Stimulated activated CD8-positive, alpha-beta memory T cell treated with anti-CD3 and anti-CD28 coated beads, Interleukin-15, amount 100 ng/mL, for 24 hours (primary cell): ENCODE measurements around the gene LIPF.
"Not testable (repeated sequence)": the region's sequence is repeated elsewhere in the genome, so short reads cannot be mapped to it uniquely, and the experiment has no call there.

ENCODE experiments used
- DNase-seq: peaks from one replicate; pipeline ENCODE4 v3.0.0-alpha.2; 2020; ENCODE audit warnings: low read depth

Gene LIPF

DNA sequence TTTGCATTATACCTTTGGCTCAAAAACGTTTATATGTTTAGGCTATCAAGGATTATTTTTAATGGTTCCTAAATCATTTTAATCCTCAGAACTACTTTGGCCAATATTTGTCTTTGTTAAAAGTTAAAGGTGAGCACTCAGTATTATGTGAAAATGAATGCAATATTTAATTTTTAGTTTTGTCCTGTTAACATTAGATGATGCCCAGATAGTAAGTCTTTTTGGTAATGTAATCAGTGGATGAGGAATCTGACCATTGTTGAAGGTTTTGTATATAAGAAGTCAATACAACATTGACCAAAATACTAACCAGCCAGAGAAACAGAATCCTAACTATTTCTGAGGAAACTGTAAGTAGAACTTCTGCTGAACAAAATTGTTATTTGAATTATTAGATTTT lies at the start of gene LIPF:
LIPF (plus strand) TSS at position 301 of the 400 bp plus-strand sequence. CDS start 2,856 bp downstream, outside the sequence.
- DNase-seq, result no peak

- DNase-seq, result no peak
Measured at GRCh38 chr10:88616250-88616977, 47.8 kb upstream of the LIPF start.

GRCh38 chr10:88617772-88618300 lies 46.4 kb upstream of the LIPF start:
- DNase-seq, result no peak

DNA sequence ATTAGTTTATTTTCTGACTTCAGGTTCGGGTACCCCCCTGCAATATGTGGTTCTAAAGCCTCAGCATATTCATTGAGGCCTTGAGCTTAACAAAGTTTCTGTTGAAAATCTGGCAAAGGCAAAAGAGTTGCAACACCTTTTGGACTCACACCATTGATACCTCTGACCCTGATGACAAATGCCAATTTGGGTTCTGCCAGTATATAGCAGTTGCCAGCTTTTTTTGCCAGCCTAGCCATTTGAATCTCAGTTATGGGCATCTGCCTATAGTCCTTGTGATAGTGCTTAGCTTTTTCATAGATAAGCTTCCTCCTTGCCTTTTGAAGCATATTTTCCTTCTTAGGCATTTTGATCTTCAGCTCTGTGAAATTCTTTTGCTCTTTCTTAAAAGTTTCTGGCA lies 45.7 kb upstream of the LIPF start:
- DNase-seq, result no peak

DNA sequence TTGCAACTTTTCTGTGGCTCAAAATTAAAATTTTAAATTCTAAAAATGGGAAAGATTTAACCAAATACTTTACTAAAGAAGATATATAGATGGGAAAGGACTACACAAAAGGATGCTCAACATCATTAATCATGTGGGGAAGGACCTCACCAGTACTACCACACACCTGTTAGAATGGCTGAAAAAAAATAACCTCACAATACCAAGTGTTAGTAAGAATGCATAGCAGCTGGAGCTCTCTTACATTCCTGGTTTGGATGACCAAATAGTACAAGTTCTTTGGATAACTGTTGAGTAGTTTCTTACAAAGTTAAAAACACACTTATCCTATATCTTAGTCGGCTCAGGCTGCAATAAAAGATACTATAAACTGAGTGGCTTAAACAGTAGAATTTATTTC lies 43.8 kb upstream of the LIPF start:
- no peak for DNase-seq

GRCh38 chr10:88623835-88624234 lies 40.4 kb upstream of the LIPF start:
- no peak for DNase-seq

DNA sequence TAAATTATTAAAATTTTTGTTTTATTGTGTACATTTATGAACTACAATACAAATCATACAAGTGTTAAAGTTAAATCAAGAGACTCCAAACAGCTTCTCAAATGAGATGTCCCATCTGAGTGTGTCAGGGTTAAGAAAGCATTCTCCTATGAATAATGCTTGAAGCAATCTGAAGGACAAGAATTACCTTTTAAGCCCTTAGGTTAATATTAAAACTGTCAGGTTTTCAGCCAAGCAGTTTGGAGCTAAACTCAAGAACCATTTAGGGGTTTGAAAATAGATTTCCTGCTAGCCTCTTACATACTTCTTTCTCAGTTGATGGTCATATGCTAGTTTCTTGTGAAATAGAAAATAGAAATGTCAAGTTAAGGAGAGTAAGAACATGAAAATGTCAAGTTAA lies 39.4 kb upstream of the LIPF start:
- DNase-seq, result no peak

DNA sequence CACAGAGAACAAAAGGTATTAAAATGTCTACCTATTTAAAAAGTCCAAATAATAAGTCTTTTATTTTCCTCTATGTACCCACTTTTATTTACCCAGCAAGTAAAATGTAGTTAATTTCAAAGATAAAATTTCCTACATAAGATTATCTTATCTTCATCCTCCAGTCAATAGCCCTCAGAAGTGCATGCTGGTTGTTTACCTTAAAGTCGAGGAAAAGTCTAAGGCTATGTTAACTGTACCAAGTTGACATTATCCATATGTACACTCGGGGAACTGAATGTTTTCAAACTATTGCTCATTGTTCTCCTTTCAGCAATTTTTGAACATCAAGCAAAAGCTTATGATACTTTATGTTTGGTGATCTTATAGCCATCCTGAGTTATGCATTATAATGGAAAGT lies 24.1 kb upstream of the LIPF start:
- DNase-seq, result no peak

GRCh38 chr10:88642209-88642608 lies 22.0 kb upstream of the LIPF start:
- DNase-seq, result no peak

GRCh38 chr10:88642963-88643362 lies 21.3 kb upstream of the LIPF start:
- no peak for DNase-seq

DNA sequence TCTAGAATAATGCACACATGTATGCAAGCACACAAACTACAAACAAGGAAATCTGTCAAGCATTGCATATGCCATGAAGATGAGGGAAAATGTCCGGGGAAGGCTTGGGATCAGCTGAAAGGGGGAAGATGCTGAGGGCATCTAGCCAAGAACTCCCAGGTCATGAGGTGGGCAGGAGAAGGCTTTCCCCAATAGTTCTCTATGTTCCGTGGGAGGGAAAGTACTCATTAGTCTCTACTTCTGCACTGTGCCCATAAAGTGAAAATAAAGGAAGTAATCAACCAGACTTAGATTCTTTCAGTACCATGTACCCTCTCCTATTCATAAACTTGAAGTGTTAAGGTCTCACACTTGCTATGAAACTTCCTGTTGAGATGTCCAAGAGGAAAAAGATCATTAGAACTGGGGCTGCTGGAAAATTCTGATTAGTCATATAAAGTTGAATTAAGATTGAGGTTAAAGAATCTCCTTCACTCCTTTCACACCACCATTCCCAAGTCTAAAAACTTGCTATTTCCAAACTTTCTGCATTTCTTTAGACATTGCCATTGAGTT lies 17.1 kb upstream of the LIPF start:
- DNase-seq, result no peak

DNA sequence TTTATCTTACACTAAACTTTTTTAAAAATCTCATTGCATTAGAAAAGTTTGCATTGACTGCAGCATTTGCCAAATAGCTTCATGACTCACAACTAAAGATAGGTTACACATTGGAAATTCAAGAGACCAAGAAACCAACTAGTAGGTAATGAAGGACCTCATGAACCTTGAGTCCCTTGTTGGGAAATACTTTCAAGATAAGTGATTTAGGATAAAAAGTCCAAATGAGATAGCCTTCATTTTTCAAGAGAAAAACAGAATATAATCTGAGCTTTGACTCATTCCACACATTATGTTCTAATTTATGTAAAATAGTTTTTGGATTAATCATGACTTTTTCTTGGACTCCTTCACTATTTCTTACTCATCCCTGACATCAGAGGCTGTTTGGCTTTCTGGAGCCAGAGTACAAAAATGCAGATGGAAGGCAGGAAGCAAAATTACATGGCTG lies 13.1 kb upstream of the LIPF start:
- no peak for DNase-seq

DNA sequence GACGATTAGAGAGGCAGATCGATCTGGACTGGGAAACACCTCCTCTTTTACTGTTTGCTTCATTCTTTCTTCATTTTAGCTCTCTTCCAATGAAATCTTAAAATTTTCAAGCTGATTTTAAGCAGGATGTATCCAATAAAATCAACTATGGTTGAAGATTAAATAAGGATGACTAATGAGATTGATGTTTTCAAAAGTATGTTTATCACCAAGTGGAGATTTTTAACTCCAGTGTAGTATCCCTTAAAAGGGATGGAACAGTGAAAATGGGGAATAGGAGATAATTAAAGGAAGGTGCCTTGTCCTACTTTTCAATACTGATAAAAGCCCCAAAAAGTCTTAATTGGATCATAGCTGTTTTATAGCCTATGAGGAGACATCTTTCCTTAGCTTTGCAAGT lies 11.6 kb upstream of the LIPF start:
- no peak for DNase-seq

- DNase-seq, result no peak
Measured at GRCh38 chr10:88657901-88658300, 6.3 kb upstream of the LIPF start.

GRCh38 chr10:88659725-88660597 lies 4.3 kb upstream of the LIPF start:
- DNase-seq, result no peak

- no peak for DNase-seq
Measured at GRCh38 chr10:88660598-88660884, 3.7 kb upstream of the LIPF start.

GRCh38 chr10:88661018-88661417 lies 3.2 kb upstream of the LIPF start:
- DNase-seq, result no peak

DNA sequence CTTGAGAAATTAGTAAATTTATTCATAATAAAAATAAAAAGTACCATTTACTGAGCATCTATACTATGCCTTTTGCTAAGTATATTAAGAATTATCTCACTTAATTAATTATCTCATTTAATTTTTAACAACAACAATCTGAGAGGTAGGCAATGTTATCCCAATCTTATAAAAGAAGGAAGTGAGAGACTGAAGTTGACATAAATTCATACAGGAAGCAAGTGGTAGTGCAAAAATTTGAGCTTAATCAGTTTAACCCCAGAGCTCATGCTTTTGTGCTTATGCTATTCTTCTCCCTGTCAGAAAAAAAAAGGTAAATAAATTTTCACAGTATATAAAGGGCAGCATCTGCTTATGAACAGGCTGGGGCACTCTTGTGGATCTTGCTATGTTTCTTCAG lies 2.7 kb upstream of the LIPF start:
- DNase-seq, result no peak

DNA sequence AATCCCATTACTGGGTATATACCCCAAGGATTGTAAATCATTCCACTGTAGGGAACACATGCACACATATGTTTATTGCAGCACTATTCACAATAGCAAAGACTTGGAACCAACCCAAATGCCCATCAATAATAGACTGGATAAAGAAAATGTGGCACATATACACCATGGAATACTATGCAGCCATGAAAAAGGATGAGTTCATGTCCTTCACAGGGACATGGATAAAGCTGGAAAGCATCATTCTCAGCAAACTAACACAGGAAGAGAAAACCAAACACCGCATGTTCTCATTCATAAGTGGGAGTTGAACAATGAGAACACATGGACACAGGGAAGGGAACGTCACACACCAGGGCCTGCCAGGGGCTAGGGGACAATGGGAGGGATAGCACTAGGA lies 1.1 kb upstream of the LIPF start:
- DNase-seq, result not testable (repeated sequence)

DNA sequence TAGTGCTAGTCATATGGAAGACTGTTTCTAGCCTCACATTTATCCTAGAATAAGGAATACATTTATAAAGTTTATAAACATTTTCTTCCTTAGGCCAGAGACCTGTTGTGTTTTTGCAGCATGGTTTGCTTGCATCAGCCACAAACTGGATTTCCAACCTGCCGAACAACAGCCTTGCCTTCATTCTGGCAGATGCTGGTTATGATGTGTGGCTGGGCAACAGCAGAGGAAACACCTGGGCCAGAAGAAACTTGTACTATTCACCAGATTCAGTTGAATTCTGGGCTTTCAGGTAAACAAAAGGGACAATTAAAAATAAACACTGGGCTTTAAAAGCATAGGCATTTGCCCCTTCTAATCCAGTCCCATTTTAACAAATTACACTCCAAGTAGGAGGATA lies 4.2 kb downstream of the LIPF start:
- DNase-seq, result no peak

- no peak for DNase-seq
Measured at GRCh38 chr10:88670497-88670896, 6.3 kb downstream of the LIPF start.

DNA sequence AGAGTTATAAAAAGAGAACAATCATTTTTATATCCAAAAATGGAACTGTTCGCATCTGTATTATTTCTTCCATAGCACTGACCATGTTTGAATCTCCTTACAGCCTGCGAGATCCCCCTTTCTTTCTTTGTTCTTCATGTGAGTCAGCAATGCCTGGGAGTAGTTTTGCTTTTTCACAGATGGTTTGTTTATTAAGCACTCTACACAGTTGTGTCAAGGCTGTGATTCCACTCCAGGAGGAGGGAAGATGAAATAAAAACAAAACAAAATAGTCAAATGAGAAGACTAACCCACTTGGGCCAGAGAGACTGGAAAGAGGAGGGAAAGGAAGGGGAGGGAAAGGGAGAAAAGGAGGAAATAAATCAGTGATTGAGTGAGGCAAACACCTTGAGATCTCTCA lies 7.8 kb downstream of the LIPF start:
- DNase-seq, result no peak
